NCI-H510A treated with DMSO at 0.1 percent for 48 hours (cell line): Measurements from ENCODE around the gene BLMH.
"Not testable (repeated sequence)": the region's sequence is repeated elsewhere in the genome, so short reads cannot be mapped to it uniquely, and the experiment has no call there.

Experiments used
- DNase-seq: peaks from one replicate; lab custom pipeline; 2025; lab: John Stamatoyannopoulos, UW

The BLMH gene

DNA sequence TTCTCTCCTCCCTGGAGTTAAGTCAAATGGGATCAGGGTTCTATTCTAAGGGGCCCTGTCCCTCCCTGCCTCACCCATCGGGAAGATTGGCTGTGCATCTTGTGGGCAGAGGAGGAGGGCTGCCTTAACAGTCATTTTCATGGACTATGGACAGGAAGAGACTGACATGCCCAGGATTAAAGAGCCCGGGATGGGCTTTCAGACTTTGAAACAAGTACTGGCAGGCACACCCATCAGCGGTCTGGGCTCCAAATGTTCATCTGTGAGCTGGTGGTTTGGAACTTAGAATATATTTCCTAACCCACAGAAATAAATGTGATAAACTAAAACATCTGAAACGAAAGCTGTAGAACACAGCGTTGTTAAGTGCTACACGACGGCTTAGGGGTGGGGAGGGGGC, 62.7 kb downstream of the BLMH start:
- DNase-seq = no peak

DNA sequence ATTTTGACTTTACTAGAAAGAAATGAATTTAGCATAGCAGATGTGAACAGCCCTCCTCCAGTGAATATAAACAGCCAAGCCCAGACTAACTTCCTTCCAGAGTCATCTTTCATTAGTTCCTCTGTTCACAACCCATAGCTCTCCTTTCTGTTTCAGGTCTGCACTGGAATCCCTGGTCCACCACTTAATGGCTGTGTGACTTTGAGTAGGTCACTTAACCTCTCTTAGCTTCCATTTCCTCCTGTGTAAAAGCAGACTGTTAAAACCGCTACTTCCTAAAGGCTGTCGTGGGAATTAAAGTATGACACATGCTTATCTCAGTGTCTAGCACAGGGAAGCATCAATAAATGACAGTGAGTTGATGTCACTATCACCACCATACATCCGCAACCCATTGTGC, 63.7 kb downstream of the BLMH start:
- DNase-seq = no peak

- DNase-seq = no peak
Observed at GRCh38 chr17:30226878-30227277, 64.9 kb downstream of the BLMH start.

- no peak for DNase-seq
Observed at GRCh38 chr17:30225919-30226553, 65.7 kb downstream of the BLMH start.

- DNase-seq = no peak
Observed at GRCh38 chr17:30225112-30225511, 66.6 kb downstream of the BLMH start.

- no peak for DNase-seq
Observed at GRCh38 chr17:30224419-30224960, 67.3 kb downstream of the BLMH start.

- no peak for DNase-seq
Observed at GRCh38 chr17:30222721-30223175, 69.0 kb downstream of the BLMH start.

DNA sequence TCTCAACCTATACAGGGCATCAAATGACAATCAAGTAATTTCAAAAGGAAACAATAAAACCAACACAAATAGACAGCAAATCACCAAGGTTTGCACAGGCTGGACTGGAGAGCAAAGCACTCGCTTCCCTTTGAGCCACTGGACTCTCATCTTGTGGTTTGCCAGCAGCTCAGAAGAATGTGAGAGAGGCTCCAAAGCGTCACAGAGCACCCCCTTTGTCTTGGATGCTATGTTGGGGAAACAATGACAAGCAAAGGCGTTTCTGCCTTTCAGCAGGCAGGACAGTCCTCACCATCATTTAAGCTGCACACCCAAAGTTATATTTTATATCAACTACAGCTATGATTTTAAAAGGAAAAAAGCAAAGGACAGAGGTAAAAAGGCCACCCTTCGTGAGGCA, 69.5 kb downstream of the BLMH start:
- no peak for DNase-seq

DNA sequence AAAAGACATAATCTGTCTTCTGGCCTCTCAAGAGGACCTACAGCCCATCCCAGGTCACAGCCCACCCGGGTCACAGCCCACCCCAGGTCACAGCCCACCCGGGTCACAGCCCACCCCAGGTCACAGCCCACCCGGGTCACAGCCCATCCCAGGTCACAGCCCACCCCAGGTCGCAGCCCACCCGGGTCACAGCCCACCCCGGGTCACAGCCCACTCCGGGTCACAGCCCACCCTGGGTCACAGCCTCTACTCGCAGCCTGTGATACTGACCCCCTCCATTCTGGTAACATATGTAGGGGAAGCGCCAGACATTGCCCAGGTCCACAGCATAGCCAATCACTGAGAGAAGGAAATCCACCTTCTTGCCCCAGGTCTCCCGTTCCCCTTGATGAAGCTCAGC, 70.4 kb downstream of the BLMH start:
- DNase-seq = no peak

- no peak for DNase-seq
Observed at GRCh38 chr17:30220414-30220813, 71.3 kb downstream of the BLMH start.

DNA sequence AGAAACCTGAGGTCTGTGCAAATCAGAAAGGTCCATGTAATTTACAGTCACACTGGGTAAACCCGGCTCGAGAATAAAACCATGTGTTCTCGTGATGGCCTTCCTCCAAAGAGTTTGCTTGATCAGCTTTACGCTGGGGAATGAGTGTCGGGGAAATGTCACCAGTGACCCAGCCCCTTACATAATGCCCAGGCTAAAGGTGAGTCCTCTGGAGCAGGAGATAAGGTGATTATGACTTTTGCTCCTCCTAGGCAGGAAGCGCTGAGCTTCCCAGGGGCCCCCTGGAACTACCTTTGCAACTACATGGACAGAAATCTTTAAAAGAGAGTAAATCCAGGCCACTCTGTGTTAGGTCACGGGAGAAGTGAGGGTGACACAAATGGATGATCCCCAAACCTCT, 71.9 kb downstream of the BLMH start:
- no peak for DNase-seq

- DNase-seq = no peak
Observed at GRCh38 chr17:30219315-30219714, 72.4 kb downstream of the BLMH start.

GRCh38 chr17:30218799-30219198, 72.9 kb downstream of the BLMH start:
- DNase-seq = no peak

- no peak for DNase-seq
Observed at GRCh38 chr17:30217746-30218245, 73.9 kb downstream of the BLMH start.

- DNase-seq = no peak
Observed at GRCh38 chr17:30217054-30217453, 74.7 kb downstream of the BLMH start.

DNA sequence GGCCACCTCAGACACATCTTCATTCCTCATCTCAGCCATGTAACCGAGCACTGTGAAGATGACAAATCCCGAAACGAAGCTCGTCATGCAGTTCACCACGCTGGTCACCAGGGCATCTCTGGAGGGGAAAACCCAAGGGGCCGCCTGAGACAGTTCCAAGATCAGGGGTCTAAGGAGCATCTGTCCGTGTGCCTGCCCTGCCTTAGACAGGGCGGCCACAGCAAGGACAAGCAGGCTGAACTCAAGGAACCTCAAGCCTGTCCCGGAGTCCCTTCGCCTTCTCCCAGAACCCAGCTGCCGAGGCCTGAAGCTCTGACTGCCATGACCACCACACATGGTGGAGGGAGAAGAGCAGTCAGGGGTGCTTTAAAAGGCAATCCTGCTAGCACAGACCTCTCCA, 79.0 kb downstream of the BLMH start:
- no peak for DNase-seq

DNA sequence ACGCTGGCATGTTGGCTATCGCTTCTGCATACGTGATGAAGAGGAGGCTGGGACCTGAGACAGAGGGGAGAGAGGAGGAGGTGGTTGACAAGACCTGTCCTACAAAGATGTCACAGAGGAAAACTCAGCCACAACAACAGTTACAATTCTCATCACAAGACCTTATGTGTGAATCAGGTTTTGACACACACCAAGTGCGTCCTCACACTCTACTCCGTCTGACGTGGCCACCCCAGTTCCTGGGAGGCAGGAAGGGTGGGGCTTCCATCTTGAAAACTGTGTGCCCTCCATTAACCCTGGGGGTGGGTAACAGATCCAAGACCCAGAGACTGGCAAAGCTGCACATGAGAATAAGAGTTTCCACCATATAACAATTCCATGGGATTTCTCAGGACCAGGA, 80.4 kb downstream of the BLMH start:
- DNase-seq = no peak

DNA sequence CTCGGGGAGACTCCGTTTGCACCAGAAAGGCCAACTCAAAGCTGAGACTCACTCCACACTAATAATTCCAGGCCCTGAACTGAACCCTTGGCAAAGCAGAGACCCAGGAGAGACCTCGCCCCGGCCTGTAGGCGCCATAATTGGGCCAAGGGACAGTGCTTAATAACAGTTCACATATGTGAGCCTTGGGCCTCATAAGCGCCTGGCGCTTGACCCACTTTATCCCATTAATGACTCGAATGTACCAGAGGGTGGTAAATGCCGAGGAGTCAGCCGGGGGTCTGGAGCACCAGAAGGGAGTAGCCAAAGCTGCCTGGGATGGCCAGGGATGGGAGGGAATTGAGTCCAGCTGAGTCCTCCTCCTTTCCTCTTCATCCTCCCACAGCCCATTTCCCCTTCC, 80.8 kb downstream of the BLMH start:
- DNase-seq = no peak

GRCh38 chr17:30210366-30210765, 81.4 kb downstream of the BLMH start:
- DNase-seq = no peak

- DNase-seq = no peak
Observed at GRCh38 chr17:30209930-30210329, 81.8 kb downstream of the BLMH start.

DNA sequence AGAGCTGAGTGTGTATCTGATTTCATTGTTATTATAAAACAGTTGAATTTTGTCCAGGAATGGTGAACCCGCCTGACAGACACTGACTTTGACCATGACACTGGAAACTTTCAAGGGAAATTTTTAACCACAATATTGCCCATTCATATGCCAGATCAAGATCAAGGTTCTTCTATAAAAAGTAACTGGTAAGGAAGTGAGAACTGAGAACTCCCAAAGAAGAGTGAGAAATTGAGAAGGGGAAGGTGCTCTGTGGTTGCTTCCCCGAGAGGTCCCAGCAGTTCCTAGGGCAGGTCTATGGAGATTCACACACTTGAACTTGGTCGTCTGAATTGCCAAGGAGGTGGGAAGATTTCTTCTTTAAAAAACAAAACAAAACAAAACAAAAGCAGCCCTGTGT, 83.5 kb downstream of the BLMH start:
- DNase-seq = no peak

- no peak for DNase-seq
Observed at GRCh38 chr17:30207655-30208054, 84.1 kb downstream of the BLMH start.

- DNase-seq = no peak
Observed at GRCh38 chr17:30203471-30203981, 88.2 kb downstream of the BLMH start.

- DNase-seq = not testable (repeated sequence)
Observed at GRCh38 chr17:30200656-30201055, 91.1 kb downstream of the BLMH start.
